K562 (cell line): Measurements from ENCODE around the gene HES5. TPM values are rescaled to one million over a fixed set of nuclear protein-coding genes. Genes with fewer than 3 reads are reported as not detected.

Source experiments
- ATAC-seq: fragments of 200-7000 bp; cut with Tn5 transposase; 3 replicates; pipeline ENCODE4 v1.9.1; 2020; ENCODE audit warnings: moderate library complexity
- BruUV-seq: library from RNA; stranded (reverse); fragments of 400-500 nt; replicated peaks from 2 replicates; lab custom pipeline; 2021; lab: Mats Ljungman, UMichigan
- CTCF ChIA-PET: fragments of 300-600 bp; formaldehyde crosslinking; extraction: SDS; loops from one replicate; lab custom pipeline; 2021; ENCODE audit warnings: low intra/inter-chr PET ratio; lab: Yijun Ruan, JAX
- POLR2A ChIA-PET: fragments of 300-600, 350-650 bp; sonication (Branson Sonifier 250); formaldehyde crosslinking; extraction: SDS; loops from one replicate; lab custom pipeline; 2021; ENCODE audit warnings: antibody characterized with exemption, inconsistent platforms; lab: Yijun Ruan, JAX
- DNase-seq, 4 experiments: peaks; one replicate each; pipeline versions ENCODE4 v3.0.0 to v3.0.0-alpha.2; 2011 to 2018; ENCODE audit warnings: low spot score in 3 of 4, mixed read lengths in 3 of 4; ENCODE audit errors: extremely low read depth in 1 of 4
- FAIRE-seq: peaks from 2 replicates; lab custom pipeline; 2011; peaks lifted over from hg19 to GRCh38; lab: Jason Lieb, UNC
- H2AFZ ChIP-seq: 2 replicates; pipeline ENCODE4 v1.6.0; 2011; ENCODE audit warnings: low read depth, low read length, control low read depth, inconsistent platforms
- H3K27ac ChIP-seq: fragments of 200-600 bp; 3 replicates; pipeline ENCODE4 v1.8.0; 2011; ENCODE audit warnings: low read depth, mild to moderate bottlenecking, control low read depth, inconsistent platforms, low read length, moderate library complexity, mixed read lengths; ENCODE audit errors: extremely low read depth
- H3K27me3 ChIP-seq, 2 experiments: fragments of 300-600 bp in 1 of 2; 2 replicates in 1 of 2; 3 replicates in 1 of 2; pipeline versions ENCODE4 v1.6.0 to v1.8.0; 2011; ENCODE audit warnings: inconsistent platforms in 2 of 2, low read length in 2 of 2, mild to moderate bottlenecking in 1 of 2, mixed read lengths in 1 of 2, moderate library complexity in 1 of 2; ENCODE audit not compliant: control insufficient read depth in 2 of 2, insufficient read depth in 2 of 2
- H3K36me3 ChIP-seq: fragments of 300-600 bp; 3 replicates; pipeline ENCODE4 v1.8.0; 2011; ENCODE audit warnings: mild to moderate bottlenecking, low read length, inconsistent platforms; ENCODE audit not compliant: control insufficient read depth, insufficient read depth
- H3K4me1 ChIP-seq, 2 experiments: fragments of 200-600 bp in 1 of 2; replicated peaks in 1 of 2; 2 replicates in 1 of 2; 3 replicates in 1 of 2; pipeline versions ENCODE4 v1.5.1 to v1.8.0; 2011; ENCODE audit warnings: inconsistent platforms in 2 of 2, low read length in 2 of 2, mild to moderate bottlenecking in 1 of 2, mixed read lengths in 1 of 2, moderate library complexity in 1 of 2; ENCODE audit not compliant: control insufficient read depth in 2 of 2, insufficient read depth in 2 of 2
- H3K4me2 ChIP-seq: 2 replicates; pipeline ENCODE4 v1.6.1; 2011; ENCODE audit warnings: low read length, control low read depth, inconsistent platforms, mixed read lengths; ENCODE audit not compliant: insufficient read depth
- H3K4me3 ChIP-seq: fragments of 200-600 bp; sonication (generic), shearing (Covaris generic); 2 replicates; pipeline ENCODE4 v1.5.1; 2016; ENCODE audit warnings: control low read depth, inconsistent platforms
- H3K79me2 ChIP-seq: fragments of 200-600 bp; 3 replicates; pipeline ENCODE4 v1.8.0; 2011; ENCODE audit warnings: low read length, inconsistent platforms; ENCODE audit not compliant: control insufficient read depth, insufficient read depth
- H3K9ac ChIP-seq, 2 experiments: 2 replicates each; pipeline versions ENCODE4 v1.6.0 to v1.6.1; 2011; ENCODE audit warnings: low read depth in 2 of 2, low read length in 2 of 2, control low read depth in 1 of 2, inconsistent platforms in 1 of 2, mild to moderate bottlenecking in 1 of 2, mixed read lengths in 1 of 2; ENCODE audit not compliant: insufficient read depth in 1 of 2
- H3K9me1 ChIP-seq: one replicate; pipeline ENCODE4 v1.6.0; 2011; ENCODE audit warnings: inconsistent platforms, mild to moderate bottlenecking, low read length, moderate library complexity; ENCODE audit not compliant: control insufficient read depth, insufficient read depth
- H3K9me3 ChIP-seq: replicated peaks from 2 replicates; pipeline ENCODE4 v1.5.1; 2011; ENCODE audit warnings: low read depth, low read length, inconsistent platforms; ENCODE audit not compliant: control insufficient read depth, insufficient read depth
- H4K20me1 ChIP-seq: replicated peaks from 2 replicates; pipeline ENCODE4 v1.6.1; 2011; ENCODE audit warnings: low read length, inconsistent platforms, mixed read lengths; ENCODE audit not compliant: control insufficient read depth, insufficient read depth
- UBTF ChIP-seq, 2 experiments: IDR thresholded peaks; 2 replicates each; pipeline ENCODE4 v1.6.1; 2012; ENCODE audit warnings: improper control_type of control experiment in 2 of 2, low read depth in 2 of 2, low read length in 2 of 2, borderline replicate concordance in 1 of 2
- ZBTB8A ChIP-seq: fragments of 450-650 bp; IDR thresholded peaks from 2 replicates; pipeline ENCODE4 v1.6.1; 2018; ENCODE audit warnings: mild to moderate bottlenecking, moderate library complexity; ENCODE audit not compliant: partially characterized antibody
- WGBS: fragments of 100-300 bp; shearing (Covaris generic); methylation state at CpG from one replicate; pipeline ENCODE4 v1.1.6; 2016; ENCODE audit warnings: low coverage, mixed read lengths; ENCODE audit not compliant: insufficient coverage; ENCODE audit errors: missing lambda C conversion rate; 5-methylcytosine and 5-hydroxymethylcytosine counted together
- in situ Hi-C: fragments of 300-500 bp; cut with MboI; formaldehyde crosslinking; loops from 4 replicates; pipeline ENCODE4 v1.15.0; 2018; ENCODE audit warnings: inconsistent platforms, mixed read lengths
- intact Hi-C: fragments of 100-400 bp; cut with micrococcal nuclease; formaldehyde crosslinking; loops from 2 replicates; pipeline ENCODE4 v1.14.2; 2022
- polyA plus RNA-seq, 8 experiments: library from polyadenylated mRNA; depleted of rRNA in 4 of 8; stranded (reverse) in 5 of 8; unstranded in 3 of 8; fragments of >200 nt; fragmentation: Nextera tagmentation in 2 of 8; fragmentation: Illumina TruSeq in 1 of 8; extraction: Ambion mirVana in 2 of 8; extraction: Trizol in 1 of 8; gene quantifications; 2 replicates each; pipeline versions ENCODE4 v1.2.1 to v1.2.3, GENCODE V29; 2011 to 2014; ENCODE audit warnings: inconsistent platforms in 1 of 8, missing spikeins in 1 of 8
- total RNA-seq, 7 experiments: library from RNA; depleted of rRNA in 6 of 7; stranded (reverse); fragments of >200 nt in 6 of 7; fragmentation: Illumina TruSeq in 2 of 7; extraction: Trizol in 2 of 7; gene quantifications; 2 replicates each; pipeline versions ENCODE4 v1.2.1 to v1.2.3, GENCODE V29; 2011 to 2021; ENCODE audit warnings: low replicate concordance in 1 of 7

The HES5 gene
- total and polyA plus RNA-seq, 9 of the 15 experiments (the other 6 are each of a cell fraction or from before 2014, with no cell fraction given) = not detected

DNA sequence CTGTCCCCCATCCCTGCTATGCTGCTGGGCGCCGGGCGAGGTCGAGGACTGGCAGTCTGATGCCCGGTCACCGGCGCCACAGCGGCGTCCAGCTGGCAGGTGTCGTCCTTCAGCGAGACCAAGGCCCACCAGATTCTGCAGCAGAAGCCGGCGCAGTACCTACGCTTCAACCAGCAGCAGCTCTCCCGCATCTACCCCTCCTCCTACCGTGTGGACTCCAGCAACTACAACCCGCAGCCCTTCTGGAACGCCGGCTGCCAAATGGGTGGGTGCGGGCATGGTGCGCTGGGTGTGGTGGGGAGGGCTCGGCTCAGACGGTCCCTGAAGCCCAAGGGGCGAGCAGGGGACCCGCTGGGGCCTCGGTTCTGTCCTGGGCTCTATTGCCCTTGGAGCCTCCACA lies 33.3 kb downstream of the HES5 start:
- TF ChIP-seq ZBTB8A = no peak
- TF ChIP-seq UBTF (IDR thresholded peaks at IDR 0.05; ENCODE audit: borderline replicate concordance in 1 of 2, low read depth in 2 of 2, low read length in 2 of 2) = 0 out of 4 replicates have a peak, but pooled peaks of 1 of the 2 experiments have one; percentile 5
- Histone ChIP-seq H2AFZ (no peak overlapping the region), H3K4me2 (no peak overlapping the region), H3K36me3 (no peaks in the 10 kb centered on the region), H3K4me3 (no peak overlapping the region), H3K9me1 (no peaks in the 10 kb centered on the region), H3K4me1 (peaks cover 0 to 79% of the 10 kb centered on the region in 2 experiments; a peak in 2 of 5 replicates), H3K9ac (0 out of 4 replicates have a peak overlapping the region, but pooled peaks of 1 of the 2 experiments have one; percentile 17), H3K27ac (no peak overlapping the region), H3K27me3 (peaks cover 36 to 69% of the 10 kb centered on the region in 2 experiments; a peak in 4 of 5 replicates), H4K20me1 (peaks cover 28% of the 10 kb centered on the region), H3K79me2 (no peaks in the 10 kb centered on the region), H3K9me3 (no peaks in the 10 kb centered on the region)
- no peak for DNase-seq
- no peak for ATAC-seq
- POLR2A ChIA-PET = interaction anchor here (0.6 to 1.5 kb wide), 3 partner anchors 9 to 139 kb away, joined by 3 to 4 read pairs (median 4); no protein-coding TSS in a partner anchor
- 3% methylated on average over 21 of the region's 26 CpGs for WGBS
- no TSS peak for BruUV-seq
- CTCF ChIA-PET = no interaction called here
- intact Hi-C loops = no loop called here
- in situ Hi-C loops = no loop called here
- FAIRE-seq = peak; percentile 23
